PC-9 (cell line): ENCODE measurements around the gene RASGEF1C. TPM values are rescaled to one million over a fixed set of nuclear protein-coding genes. Genes with fewer than 3 reads are reported as not detected.

Experiments
- BruUV-seq: library from RNA; stranded (reverse); fragments of 400-500 nt; replicated peaks from 2 replicates; lab custom pipeline; 2021; lab: Mats Ljungman, UMichigan
- CTCF ChIA-PET: fragments of 300-600 bp; sonication (Branson Sonifier 250); formaldehyde crosslinking; loops from one replicate; lab custom pipeline; 2022; ENCODE audit warnings: antibody characterized with exemption; lab: Charles Lee
- POLR2A ChIA-PET: fragments of 300-600 bp; sonication (Branson Sonifier 250); formaldehyde crosslinking; loops from one replicate; lab custom pipeline; 2022; ENCODE audit warnings: antibody characterized with exemption; ENCODE audit not compliant: unreplicated experiment; lab: Charles Lee
- DNase-seq, 2 experiments: peaks; one replicate each; pipeline versions ENCODE4 v3.0.0 to v3.0.0-alpha.2; 2015 to 2022; ENCODE audit warnings: mixed read lengths in 1 of 2
- H2AFZ ChIP-seq: fragments of 200-600 bp; sonication (generic); 2 replicates; pipeline ENCODE4 v1.8.1; 2017; ENCODE audit warnings: antibody characterized with exemption
- H3F3A ChIP-seq: fragments of 200-600 bp; sonication (generic); 2 replicates; pipeline ENCODE4 v1.8.1; 2017; ENCODE audit warnings: antibody characterized with exemption, mild to moderate bottlenecking, low read depth; ENCODE audit not compliant: insufficient read depth
- H3K27ac ChIP-seq: fragments of 200-600 bp; sonication (generic); 2 replicates; pipeline ENCODE4 v1.6.1; 2016; ENCODE audit warnings: mixed run types
- H3K27me3 ChIP-seq: fragments of 200-600 bp; sonication (generic); 2 replicates; pipeline ENCODE4 v1.6.1; 2016; ENCODE audit warnings: low read depth, mixed run types; ENCODE audit not compliant: insufficient read depth
- H3K36me3 ChIP-seq: fragments of 200-600 bp; sonication (generic); 2 replicates; pipeline ENCODE4 v1.6.1; 2016; ENCODE audit warnings: low read depth, mixed run types
- H3K4me1 ChIP-seq: fragments of 200-600 bp; sonication (generic); replicated peaks from 2 replicates; pipeline ENCODE4 v1.6.1; 2016; ENCODE audit warnings: mixed run types; ENCODE audit not compliant: insufficient read depth
- H3K4me2 ChIP-seq: fragments of 200-600 bp; sonication (generic); 2 replicates; pipeline ENCODE4 v1.6.1; 2017; ENCODE audit warnings: mixed run types
- H3K4me3 ChIP-seq: fragments of 200-600 bp; sonication (generic); 2 replicates; pipeline ENCODE4 v1.6.1; 2016; ENCODE audit warnings: mixed run types
- H3K79me2 ChIP-seq: fragments of 200-600 bp; sonication (generic); 2 replicates; pipeline ENCODE4 v1.6.1; 2017; ENCODE audit warnings: low read depth, mixed run types
- H3K9me2 ChIP-seq: fragments of 200-600 bp; sonication (generic); 2 replicates; pipeline ENCODE4 v1.8.1; 2017; ENCODE audit warnings: mild to moderate bottlenecking; ENCODE audit not compliant: insufficient read depth
- H3K9me3 ChIP-seq: fragments of 200-600 bp; sonication (generic); 2 replicates; pipeline ENCODE4 v1.8.1; 2016; ENCODE audit warnings: low read depth; ENCODE audit not compliant: insufficient read depth
- H4K20me1 ChIP-seq: fragments of 200-600 bp; sonication (generic); 2 replicates; pipeline ENCODE4 v1.8.1; 2017; ENCODE audit not compliant: insufficient read depth
- CTCF ChIP-seq: fragments of 200-600 bp; sonication (generic); conservative IDR thresholded peaks from 2 replicates; pipeline ENCODE4 v1.6.1; 2017; ENCODE audit warnings: mixed run types, antibody characterized with exemption, mild to moderate bottlenecking, moderate library complexity
- EZH2 ChIP-seq: fragments of 200-600 bp; sonication (generic); IDR thresholded peaks from 2 replicates; pipeline ENCODE4 v1.8.0; 2017; ENCODE audit warnings: antibody characterized with exemption, low read depth
- intact Hi-C: fragments of 100-400 bp; cut with micrococcal nuclease; formaldehyde crosslinking; loops from one replicate; pipeline ENCODE4 v1.10.0; 2022; ENCODE audit not compliant: unreplicated experiment
- total RNA-seq: library from RNA; stranded (reverse); gene quantifications from 2 replicates; pipeline ENCODE4 v1.2.3, GENCODE V29; 2021

Gene RASGEF1C
- total RNA-seq, 1 experiment from 2014 or later: not detected

DNA sequence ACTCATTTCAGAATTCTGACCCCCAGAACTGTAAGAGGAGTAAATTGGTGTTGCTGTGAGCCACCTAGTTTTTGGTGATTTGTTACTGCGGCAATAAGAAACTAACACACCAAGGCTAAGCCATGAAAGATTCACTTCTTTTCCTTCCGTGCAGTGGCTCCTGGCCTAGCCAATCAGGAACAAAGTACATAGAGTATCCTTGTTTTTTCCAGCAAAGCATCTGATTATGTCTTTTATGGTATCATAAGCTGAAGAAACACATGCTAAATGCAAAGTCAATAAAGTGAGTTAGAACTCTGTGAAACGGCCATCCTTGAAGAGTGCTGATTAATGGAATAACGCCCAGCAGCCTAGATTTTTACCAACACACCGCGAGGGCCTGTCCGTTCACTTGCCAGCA is 148.8 kb downstream of the RASGEF1C start:
- H3K9me2 ChIP-seq: no peaks in the 10 kb centered on the region
- no peaks in the 10 kb centered on the region for H3K4me1 ChIP-seq
- BruUV-seq: no TSS peak
- ChIA-PET POLR2A (no interaction called here), CTCF (no interaction called here)
- H3K27me3 ChIP-seq: no peaks in the 10 kb centered on the region
- DNase-seq: no peak
- no peaks in the 10 kb centered on the region; the same call in 1 of the 2 replicates for H3K79me2 ChIP-seq
- H3F3A ChIP-seq: no peaks in the 10 kb centered on the region
- H3K4me3 ChIP-seq: no peak overlapping the region
- no peak for TF ChIP-seq EZH2
- no peak for TF ChIP-seq CTCF
- no peak overlapping the region for H2AFZ ChIP-seq
- H3K27ac ChIP-seq: no peak overlapping the region
- peaks cover 5% of the 10 kb centered on the region; the same call in 1 of the 2 replicates for H4K20me1 ChIP-seq
- H3K9me3 ChIP-seq: no peaks in the 10 kb centered on the region
- H3K4me2 ChIP-seq: no peak overlapping the region
- intact Hi-C loops: no loop called here
- no peaks in the 10 kb centered on the region for H3K36me3 ChIP-seq

GRCh38 chr5:180059326-180059725 is 149.7 kb downstream of the RASGEF1C start:
- DNase-seq: no peak
- intact Hi-C loops: no loop called here
- Histone ChIP-seq H4K20me1 (peaks cover 5% of the 10 kb centered on the region; the same call in 1 of the 2 replicates), H3K36me3 (no peaks in the 10 kb centered on the region), H3K79me2 (no peaks in the 10 kb centered on the region; the same call in 1 of the 2 replicates), H3K4me3 (no peak overlapping the region), H3K27ac (no peak overlapping the region), H3K9me3 (no peaks in the 10 kb centered on the region), H3K9me2 (no peaks in the 10 kb centered on the region), H3K27me3 (no peaks in the 10 kb centered on the region), H2AFZ (no peak overlapping the region), H3F3A (no peaks in the 10 kb centered on the region), H3K4me2 (no peak overlapping the region), H3K4me1 (no peaks in the 10 kb centered on the region)
- CTCF ChIA-PET: no interaction called here
- BruUV-seq: no TSS peak
- TF ChIP-seq EZH2 (no peak), CTCF (no peak)
- POLR2A ChIA-PET: no interaction called here

DNA sequence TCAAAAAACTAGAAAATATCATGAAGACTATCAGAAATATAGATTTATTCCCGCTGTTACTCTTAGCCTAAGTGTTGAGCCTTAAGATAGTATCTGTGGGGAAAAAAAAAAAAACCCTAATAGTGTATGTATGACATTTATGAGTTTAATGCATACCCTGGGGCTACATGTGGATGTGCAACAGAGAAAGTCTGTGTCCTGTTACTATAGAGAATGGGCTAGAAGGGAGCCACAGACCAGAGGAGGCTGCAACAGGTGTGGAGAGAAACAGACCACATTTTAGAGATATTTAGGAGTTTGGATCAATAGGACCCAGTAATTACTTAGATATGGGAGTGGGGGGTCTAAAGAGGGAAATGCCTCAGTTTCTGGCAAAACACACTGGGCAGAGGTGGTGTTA is 152.9 kb downstream of the RASGEF1C start:
- H3K27ac ChIP-seq: no peak overlapping the region
- H3K79me2 ChIP-seq: no peaks in the 10 kb centered on the region; the same call in 1 of the 2 replicates
- H3F3A ChIP-seq: no peaks in the 10 kb centered on the region
- intact Hi-C loops: no loop called here
- no peak for TF ChIP-seq CTCF
- no peak for TF ChIP-seq EZH2
- H2AFZ ChIP-seq: no peak overlapping the region
- no peaks in the 10 kb centered on the region for H3K9me2 ChIP-seq
- no peaks in the 10 kb centered on the region for H3K4me1 ChIP-seq
- H3K36me3 ChIP-seq: no peaks in the 10 kb centered on the region
- no peak overlapping the region for H3K4me2 ChIP-seq
- H3K27me3 ChIP-seq: no peaks in the 10 kb centered on the region
- no peak for DNase-seq
- H3K9me3 ChIP-seq: no peaks in the 10 kb centered on the region
- 0 out of 2 replicates have a peak, but pooled peaks cover 5% of the 10 kb centered on the region for H4K20me1 ChIP-seq
- CTCF ChIA-PET: no interaction called here
- H3K4me3 ChIP-seq: no peak overlapping the region
- no TSS peak for BruUV-seq
- POLR2A ChIA-PET: no interaction called here
